GM12865 (cell line): ENCODE data around the gene TMEM98.

Experiments
- DNase-seq: peaks from one replicate; pipeline ENCODE4 v3.0.0; 2010; ENCODE audit warnings: low read depth
- H3K4me3 ChIP-seq: 2 replicates; pipeline ENCODE4 v1.5.1; 2011; ENCODE audit warnings: mild to moderate bottlenecking, low read depth, low read length, control low read depth
- TF ChIP-seq, protein P1 (sequence below): IDR thresholded peaks from 2 replicates; pipeline ENCODE4 v1.5.1; 2011; ENCODE audit warnings: low read length, control low read depth, low read depth, inconsistent platforms; ENCODE audit not compliant: insufficient read depth; ENCODE audit errors: missing control alignments

The TMEM98 gene

DNA sequence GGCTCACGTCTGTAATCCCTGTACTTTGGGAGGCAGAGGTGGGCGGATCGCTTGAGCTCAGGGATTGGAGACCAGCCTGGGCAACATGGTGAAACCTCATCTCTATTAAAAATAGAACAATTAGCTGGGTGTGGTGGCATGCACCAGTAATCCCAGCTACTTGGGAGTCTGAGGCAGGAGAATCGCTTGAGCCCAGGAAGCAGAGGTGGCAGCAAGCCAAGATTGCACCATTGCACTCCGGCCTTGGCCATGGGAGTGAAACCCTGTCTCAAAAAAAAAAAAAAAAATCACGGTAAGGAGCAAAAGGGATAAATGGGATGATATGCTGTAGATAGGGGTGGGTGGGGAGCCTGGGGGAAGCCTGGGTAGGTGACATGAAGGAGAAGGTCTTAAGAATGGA, 20.4 kb upstream of the TMEM98 start:
- no peak for DNase-seq
- TF ChIP-seq, protein P1, sequence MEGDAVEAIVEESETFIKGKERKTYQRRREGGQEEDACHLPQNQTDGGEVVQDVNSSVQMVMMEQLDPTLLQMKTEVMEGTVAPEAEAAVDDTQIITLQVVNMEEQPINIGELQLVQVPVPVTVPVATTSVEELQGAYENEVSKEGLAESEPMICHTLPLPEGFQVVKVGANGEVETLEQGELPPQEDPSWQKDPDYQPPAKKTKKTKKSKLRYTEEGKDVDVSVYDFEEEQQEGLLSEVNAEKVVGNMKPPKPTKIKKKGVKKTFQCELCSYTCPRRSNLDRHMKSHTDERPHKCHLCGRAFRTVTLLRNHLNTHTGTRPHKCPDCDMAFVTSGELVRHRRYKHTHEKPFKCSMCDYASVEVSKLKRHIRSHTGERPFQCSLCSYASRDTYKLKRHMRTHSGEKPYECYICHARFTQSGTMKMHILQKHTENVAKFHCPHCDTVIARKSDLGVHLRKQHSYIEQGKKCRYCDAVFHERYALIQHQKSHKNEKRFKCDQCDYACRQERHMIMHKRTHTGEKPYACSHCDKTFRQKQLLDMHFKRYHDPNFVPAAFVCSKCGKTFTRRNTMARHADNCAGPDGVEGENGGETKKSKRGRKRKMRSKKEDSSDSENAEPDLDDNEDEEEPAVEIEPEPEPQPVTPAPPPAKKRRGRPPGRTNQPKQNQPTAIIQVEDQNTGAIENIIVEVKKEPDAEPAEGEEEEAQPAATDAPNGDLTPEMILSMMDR: no peak
- no peak overlapping the region for H3K4me3 ChIP-seq

DNA sequence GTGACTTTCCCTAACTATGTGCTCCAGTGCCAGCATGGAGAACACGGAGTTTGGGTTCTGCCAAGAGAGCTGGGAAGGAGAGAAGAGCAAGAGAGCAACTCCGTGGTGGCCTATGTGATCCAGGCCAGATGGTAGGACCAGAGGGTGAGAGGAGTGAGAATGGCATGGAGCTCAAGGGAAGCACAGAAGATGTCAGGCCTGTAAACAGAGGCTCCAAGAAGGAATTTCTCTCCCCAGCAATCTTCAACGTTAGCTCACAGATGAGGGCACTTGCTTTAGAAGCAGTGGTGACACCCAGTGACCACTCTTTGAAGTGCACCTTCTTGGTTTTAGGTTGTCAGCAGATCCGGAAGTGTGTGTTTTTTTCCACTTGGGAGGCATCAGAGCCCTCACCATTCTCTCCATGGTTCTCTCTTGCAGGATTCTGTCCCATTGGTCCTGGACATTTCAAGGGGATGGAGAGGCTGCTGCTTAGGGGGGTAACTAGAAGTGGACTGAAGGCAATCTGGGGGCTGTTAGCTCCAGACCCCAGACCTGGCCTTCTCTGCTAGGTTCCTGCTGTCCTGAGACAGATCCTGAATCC, 18.1 kb upstream of the TMEM98 start:
- TF ChIP-seq, protein P1: peak; percentile 81

DNA sequence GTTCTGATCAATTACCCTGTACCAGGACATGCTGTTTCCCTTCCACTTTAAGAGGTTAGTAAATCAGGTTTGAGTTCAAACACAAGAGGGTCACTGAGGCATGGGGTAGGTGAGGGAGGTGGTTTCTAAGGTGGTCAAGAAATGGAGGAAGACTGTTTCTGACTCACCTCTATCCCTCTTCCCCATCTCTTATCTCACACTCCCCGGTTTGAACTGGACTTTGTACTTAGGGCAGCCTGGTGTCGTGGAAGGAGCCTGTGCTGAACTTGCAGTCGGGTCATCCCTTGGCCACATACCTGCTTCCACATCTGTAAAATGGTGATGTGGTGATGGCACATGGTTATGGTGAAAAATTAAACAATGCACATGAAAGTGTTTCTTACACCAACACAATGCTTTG, 17.2 kb upstream of the TMEM98 start:
- no peak for DNase-seq
- TF ChIP-seq, protein P1: no peak

More for the DNA sequence above, 18.1 kb upstream of the TMEM98 start:
- no peak overlapping the region for H3K4me3 ChIP-seq
- DNase-seq: peak; percentile 86

DNA sequence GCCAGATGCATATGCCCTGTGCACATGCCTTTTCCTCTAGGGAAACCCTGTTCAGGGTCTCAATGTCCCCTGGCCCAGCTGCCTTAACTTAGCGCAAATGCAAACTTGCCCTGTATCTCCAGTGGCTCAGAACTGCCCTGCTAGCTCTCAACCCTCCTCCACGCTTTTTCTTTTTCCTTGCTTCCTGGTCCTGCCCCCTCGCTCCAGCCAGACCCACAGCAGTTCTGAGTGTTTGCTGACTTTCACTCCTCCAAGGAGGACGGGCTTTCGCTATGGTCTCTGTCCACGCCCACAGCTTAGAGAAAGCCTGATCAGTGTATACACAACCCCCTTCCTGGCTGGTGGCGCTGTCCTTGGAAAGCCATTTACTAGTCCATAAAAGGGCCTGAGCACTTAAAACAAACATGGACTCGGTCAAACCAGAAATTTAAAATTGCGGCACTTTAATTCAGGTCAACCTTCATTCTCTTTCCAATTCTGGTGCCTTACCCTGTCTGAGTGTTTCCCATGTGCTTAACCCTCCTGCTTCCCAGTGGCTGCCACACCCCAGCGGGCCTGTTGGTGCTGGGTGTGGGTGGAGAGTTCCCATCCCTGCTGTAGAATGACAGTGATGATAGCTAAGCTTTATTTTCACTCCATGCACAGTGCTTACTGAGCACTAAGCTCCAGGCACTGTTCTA, 15.6 kb upstream of the TMEM98 start:
- H3K4me3 ChIP-seq: no peak overlapping the region
- TF ChIP-seq, protein P1: no peak
- no peak for DNase-seq

More for the DNA sequence above, 17.2 kb upstream of the TMEM98 start:
- no peak overlapping the region for H3K4me3 ChIP-seq

DNA sequence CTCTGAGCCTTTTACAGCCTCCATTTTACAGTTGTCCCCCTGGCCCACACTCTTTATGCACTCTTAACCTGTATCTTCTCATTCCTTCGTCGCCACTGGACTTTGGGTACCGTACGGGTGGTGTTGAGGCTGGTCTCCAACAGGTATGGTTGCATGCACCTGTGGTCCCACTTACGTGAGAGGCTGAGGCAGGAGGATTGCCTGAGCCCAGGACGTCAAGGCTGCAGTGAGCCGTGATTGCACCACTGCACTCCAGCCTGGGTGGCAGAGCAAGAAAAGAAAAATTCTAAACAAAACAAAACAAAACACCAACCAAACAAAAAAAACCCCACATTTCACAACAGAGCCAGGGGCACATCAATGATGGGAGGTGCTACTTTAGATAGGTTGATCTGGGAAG, 14.4 kb upstream of the TMEM98 start:
- TF ChIP-seq, protein P1: no peak
- DNase-seq: no peak
- no peak overlapping the region for H3K4me3 ChIP-seq

DNA sequence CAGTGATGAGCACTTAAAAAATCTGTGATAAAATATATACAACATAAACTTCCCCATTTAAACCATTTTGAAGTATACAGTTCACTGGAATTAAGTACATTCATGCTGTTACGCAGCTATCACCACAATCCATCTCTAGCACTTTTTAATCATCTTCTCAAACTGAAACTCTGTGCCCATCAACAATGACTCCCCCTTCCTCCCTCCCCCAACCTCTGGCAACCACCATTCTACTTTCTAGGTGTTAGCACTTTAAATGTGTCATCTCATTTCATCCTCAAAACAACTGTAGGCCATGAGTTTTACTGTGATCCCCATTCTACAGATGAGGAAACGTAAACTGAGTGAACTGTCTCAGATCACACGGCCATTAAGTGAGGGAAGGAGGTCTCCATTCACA, 13.8 kb upstream of the TMEM98 start:
- H3K4me3 ChIP-seq: no peak overlapping the region
- TF ChIP-seq, protein P1: no peak
- no peak for DNase-seq

DNA sequence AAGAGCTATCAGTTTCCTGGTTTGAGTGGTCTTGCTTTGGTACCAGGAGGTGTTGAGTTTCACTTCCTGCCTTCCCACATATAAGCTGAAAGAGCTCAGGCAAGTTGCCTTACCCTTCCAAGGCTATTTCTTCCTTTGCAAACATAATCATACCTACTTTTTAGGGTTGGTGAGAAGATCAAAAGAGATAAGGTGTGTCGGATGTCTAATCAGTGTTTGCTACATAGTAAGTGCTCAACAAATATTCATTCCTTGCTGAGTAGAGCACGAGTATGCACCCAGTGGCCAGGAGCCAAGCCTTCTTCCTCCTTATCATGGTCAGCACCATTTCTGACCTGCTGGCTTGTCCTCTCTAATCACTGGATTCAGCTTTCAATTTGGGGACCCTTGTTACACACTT, 12.7 kb upstream of the TMEM98 start:
- TF ChIP-seq, protein P1: no peak
- H3K4me3 ChIP-seq: no peak overlapping the region
- no peak for DNase-seq
